NCI-H2029 treated with DMSO at 0.1 percent for 48 hours (cell line): ENCODE results near the gene TPD52L1.

ENCODE experiments used
- DNase-seq: peaks from one replicate; lab custom pipeline; 2025; lab: John Stamatoyannopoulos, UW

The TPD52L1 gene

GRCh38 chr6:125211352-125211751 is 57.8 kb downstream of the TPD52L1 start:
- DNase-seq: no peak

- no peak for DNase-seq
Measured at GRCh38 chr6:125212377-125212776, 58.8 kb downstream of the TPD52L1 start.

- DNase-seq: no peak
Measured at GRCh38 chr6:125213939-125214338, 60.4 kb downstream of the TPD52L1 start.

- DNase-seq: no peak
Measured at GRCh38 chr6:125215252-125215819, 61.8 kb downstream of the TPD52L1 start.

GRCh38 chr6:125216015-125216414 is 62.4 kb downstream of the TPD52L1 start:
- DNase-seq: no peak

DNA sequence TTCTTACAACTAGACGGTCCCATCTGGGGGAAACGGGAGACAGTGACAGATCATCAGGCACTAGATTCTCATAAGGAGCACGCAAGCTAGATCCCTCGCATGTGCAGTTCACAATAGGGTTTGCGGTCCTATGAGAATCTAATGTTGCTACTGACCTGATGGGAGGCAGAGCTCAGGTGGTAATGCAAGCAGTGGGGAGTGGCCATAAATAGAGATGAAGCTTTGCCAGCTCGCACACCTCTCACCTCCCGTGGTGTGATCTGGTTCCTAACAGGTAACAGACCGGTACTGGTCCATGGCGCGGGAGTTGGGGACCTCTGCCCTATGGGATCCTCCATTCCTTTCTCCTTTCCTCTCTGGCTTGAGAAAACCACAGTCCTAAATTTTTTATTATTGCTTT is 63.8 kb downstream of the TPD52L1 start:
- no peak for DNase-seq

- DNase-seq: no peak
Measured at GRCh38 chr6:125217992-125218391, 64.4 kb downstream of the TPD52L1 start.

DNA sequence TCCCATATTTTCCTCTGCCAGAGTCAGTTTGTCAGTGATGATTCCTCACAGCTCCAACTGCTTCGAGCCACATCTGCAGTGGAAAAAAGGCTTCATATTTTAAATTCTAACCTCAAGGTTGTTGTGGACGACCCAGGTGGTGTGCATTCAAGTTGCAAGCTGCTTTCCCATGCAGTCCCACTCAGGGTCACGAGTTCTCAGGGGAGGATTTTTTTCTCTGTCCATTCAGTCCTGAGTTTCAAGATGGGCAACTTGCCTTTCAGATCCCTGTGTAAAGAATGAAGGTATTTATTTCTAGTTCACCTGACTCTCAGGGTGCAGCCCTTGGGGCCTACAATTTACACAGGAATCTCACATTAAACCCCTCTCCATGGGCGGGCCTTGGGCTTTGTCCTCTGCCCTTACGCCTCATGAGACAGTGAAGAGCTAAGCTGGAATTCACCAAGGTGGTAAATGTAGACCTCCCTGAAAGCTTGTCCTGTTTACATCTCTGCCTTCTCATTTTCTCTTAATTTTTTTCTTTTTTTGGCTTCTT is 65.9 kb downstream of the TPD52L1 start:
- DNase-seq: no peak

DNA sequence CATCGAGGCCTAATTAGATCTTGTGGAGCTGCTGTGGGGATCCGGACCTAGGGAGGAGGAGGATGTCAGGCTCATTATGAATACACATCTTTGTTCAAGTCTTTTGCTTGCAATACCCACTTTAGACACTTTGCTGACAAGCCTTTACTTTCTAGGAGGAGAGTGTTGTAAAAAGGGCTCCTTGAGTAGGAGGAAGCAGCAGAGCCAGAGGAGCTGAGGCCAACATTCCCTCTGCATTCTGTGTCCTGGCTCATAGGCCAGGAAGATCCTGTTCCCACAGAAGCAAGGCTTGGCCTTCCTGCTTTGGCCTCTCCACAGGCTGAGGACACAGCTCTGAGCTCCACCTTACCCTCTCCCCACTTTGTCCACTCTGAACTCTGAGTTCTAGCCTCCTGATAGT is 67.1 kb downstream of the TPD52L1 start:
- DNase-seq: no peak

GRCh38 chr6:125222531-125223455 is 69.2 kb downstream of the TPD52L1 start:
- no peak for DNase-seq

DNA sequence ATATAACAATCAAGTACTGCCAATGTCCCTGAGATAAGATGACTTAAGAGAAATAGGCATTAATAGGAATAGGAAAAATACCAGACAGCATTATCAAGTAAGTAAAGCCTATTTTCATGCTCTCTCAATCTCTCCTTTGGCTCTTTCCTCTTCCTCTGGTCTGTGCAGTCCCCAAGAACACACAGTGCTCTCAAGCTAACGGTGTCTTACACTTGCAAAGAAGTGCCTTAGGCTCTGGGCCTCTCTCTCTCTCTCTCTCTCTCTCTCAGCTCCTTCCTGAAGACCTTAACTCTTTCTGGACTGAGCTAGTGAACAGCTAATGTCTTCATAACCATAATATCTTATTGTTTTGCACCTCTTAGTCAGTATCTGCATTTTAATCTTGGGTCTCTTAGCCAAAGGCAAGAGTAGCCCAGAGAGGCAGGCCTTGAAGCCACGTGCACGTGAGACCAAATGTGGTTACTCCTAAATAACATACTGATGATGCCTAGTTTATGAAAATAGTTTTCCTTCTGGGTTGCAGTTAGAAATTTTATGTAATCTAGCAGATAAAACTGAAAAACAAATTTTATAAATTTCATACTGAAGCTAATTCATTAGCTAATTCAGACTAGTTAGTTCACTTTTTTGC is 70.8 kb downstream of the TPD52L1 start:
- DNase-seq: no peak

DNA sequence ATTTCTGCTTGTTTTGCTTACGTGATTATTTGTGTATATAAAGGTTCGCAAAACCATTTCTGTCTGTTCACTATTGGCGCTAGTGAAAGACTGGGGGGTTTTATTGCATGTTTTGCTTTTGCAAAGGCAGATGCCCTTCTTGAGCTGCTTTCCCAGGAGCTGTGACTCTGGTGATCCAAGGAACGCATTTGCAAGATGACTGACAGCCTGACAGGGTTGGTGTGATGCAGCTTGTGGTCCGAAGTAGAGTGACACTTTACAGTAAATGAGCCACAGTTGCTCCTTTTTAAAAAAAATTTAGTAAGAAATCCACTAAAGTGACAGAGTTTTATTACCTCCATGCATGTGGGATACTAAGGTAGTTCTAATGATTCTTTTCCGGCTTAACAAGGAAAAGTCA is 73.7 kb downstream of the TPD52L1 start:
- DNase-seq: no peak

- no peak for DNase-seq
Measured at GRCh38 chr6:125228981-125229479, 75.5 kb downstream of the TPD52L1 start.

- no peak for DNase-seq
Measured at GRCh38 chr6:125230674-125231073, 77.1 kb downstream of the TPD52L1 start.

DNA sequence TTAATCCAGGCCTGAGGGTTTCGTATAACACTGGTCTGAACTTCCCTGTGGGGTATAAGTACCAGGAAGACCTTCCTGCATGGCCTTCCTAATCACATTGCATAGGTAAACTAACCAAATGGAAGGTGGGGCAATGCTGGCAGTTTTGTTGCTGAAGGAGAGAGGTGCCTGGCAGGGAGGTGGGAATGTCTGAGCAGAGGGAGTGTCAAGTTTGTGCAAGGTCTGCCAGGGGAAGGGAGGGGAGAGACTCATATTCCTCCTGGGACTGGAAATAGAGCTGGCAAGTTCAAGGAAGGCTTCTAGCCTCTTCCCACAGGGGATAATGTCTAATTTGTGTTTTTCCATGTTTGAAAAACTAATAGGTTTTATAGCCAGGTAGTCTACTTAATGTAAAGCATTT is 77.6 kb downstream of the TPD52L1 start:
- DNase-seq: no peak

- DNase-seq: no peak
Measured at GRCh38 chr6:125231574-125232343, 78.2 kb downstream of the TPD52L1 start.

GRCh38 chr6:125232466-125232865 is 78.9 kb downstream of the TPD52L1 start:
- no peak for DNase-seq

GRCh38 chr6:125233202-125233601 is 79.6 kb downstream of the TPD52L1 start:
- no peak for DNase-seq

DNA sequence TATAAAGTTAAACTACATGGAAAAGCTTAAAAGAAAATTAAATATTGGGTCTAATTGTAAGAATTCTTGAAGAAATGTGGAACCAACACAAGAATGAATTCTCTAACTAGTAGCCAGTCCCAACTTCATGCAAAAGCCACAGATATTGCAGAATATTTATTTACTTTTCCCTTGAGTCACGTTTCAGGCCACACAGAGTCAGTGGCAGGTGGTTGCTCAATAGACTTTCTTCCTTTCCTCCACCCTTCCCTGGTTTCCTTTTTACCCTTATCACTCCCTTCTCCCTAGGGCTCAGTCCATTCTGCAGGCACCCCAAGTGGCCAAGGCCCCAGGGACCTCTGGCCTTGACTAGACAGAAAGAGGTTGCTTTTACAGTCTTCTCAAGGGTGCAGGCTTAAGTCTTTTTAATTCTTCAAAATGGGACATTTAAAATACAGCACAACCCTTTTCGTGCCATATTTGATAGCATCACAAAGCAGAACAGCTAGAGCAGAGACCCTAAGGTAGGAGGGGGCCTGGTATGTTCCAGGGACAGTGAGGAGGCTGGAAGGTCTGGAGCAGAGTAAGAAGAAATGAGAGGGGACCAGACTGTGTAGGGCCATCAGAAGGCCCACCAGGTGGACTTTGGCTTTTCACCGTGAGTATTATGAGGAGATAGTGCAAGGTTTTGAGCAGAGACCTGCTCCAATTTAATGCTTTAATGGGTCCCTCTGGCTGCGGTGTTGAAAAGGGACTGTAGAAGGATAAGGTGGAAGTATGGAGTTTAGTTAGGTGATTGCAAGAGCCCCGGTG is 83.2 kb downstream of the TPD52L1 start:
- DNase-seq: no peak

DNA sequence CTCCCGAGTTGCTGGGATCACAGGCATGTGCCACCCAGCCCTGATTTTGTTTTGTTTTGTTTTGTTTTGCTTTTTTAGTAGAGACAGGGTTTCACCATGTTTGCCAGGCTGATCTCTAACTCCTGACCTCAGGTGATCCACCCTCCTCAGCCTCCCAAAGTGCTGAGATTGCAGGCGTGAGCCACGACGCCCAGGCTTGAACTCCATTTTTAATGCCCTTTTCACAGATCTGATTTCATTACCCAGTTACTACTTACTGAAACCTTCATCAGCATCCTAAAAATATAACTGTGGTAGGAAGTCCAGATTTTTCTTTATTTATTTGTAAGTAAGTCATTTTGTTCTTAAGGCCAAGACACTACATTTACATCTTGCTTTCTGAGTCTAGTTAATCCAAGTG is 84.2 kb downstream of the TPD52L1 start:
- DNase-seq: no peak

DNA sequence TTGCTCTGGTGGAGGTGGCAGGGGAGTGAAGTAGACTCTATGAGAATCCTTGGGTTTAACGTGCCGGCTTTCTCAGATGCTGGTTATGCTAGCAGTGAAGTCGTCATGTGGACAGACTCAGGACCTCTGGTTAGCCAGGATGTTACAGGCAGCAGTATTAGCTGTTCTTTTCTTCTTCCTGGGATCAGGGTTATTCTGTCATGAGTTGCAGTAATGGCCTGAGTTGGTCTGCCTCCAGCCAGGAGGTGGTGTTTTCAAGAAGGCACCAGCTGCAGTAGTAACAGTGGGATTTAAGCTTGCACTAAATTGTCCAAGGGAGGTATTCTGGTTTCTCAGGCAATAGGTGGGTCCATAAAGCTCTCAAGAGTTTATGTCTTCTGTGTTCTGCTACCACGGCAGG is 91.5 kb downstream of the TPD52L1 start:
- no peak for DNase-seq
